Measurements from ENCODE around the gene SP140.

- TF ChIP-seq HDAC6 (IDR thresholded peaks at IDR 0.05; ENCODE audit: low read depth, low read length) = no peak
- no peak for TF ChIP-seq CTCF (IDR thresholded peaks at IDR 0.05 in 2 of 3, conservative IDR thresholded peaks at IDR 0.05 in 1 of 3; ENCODE audit: insufficient read depth in 2 of 3, low read depth in 1 of 3, low read length in 3 of 3)
- no peak for TF ChIP-seq ELF1 (tag; IDR thresholded peaks at IDR 0.05)
- no peak for TF ChIP-seq LARP7 (IDR thresholded peaks at IDR 0.05)
- no peak for TF ChIP-seq ETV6 (IDR thresholded peaks at IDR 0.05; ENCODE audit: borderline replicate concordance in 1 of 2, low read depth in 2 of 2, low read length in 1 of 2)
- TF ChIP-seq ETV6 (CRISPR knock-in tag; IDR thresholded peaks at IDR 0.05; ENCODE audit: borderline replicate concordance) = no peak
- no peak for TF ChIP-seq EWSR1 (IDR thresholded peaks at IDR 0.05; ENCODE audit: borderline replicate concordance, low read depth, partially characterized antibody)
These were observed 41.5 kb downstream of the SP140 start for GRCh38 chr2:230267059-230267458.
